H1 (cell line): ENCODE measurements around the gene GCH1. TPM values are rescaled to one million over a fixed set of nuclear protein-coding genes. Genes with fewer than 3 reads are reported as not detected.
"Not testable (repeated sequence)": the region's sequence is repeated elsewhere in the genome, so short reads cannot be mapped to it uniquely, and the experiment has no call there.

Experiments used
- CTCF ChIA-PET: fragments of 300-600 bp; sonication (Branson Sonifier 250); formaldehyde crosslinking; loops from one replicate; lab custom pipeline; 2021; ENCODE audit not compliant: partially characterized antibody; lab: Charles Lee
- POLR2A ChIA-PET: fragments of 300-600 bp; sonication (Branson Sonifier 250); formaldehyde crosslinking; loops from one replicate; lab custom pipeline; 2021; ENCODE audit warnings: inconsistent platforms; ENCODE audit not compliant: partially characterized antibody; lab: Charles Lee
- DNase-seq, 2 experiments: peaks; one replicate each; pipeline versions ENCODE4 v3.0.0 to v3.0.0-alpha.2; 2010 to 2022; ENCODE audit warnings: low spot score in 2 of 2, low read depth in 1 of 2, mixed read lengths in 1 of 2
- FAIRE-seq: peaks from 2 replicates; lab custom pipeline; 2011; peaks lifted over from hg19 to GRCh38; lab: Jason Lieb, UNC
- H2AFZ ChIP-seq: 2 replicates; pipeline ENCODE4 v1.8.1; 2012; ENCODE audit warnings: low read length, inconsistent platforms
- H2AK5ac ChIP-seq: 2 replicates; pipeline ENCODE4 v1.6.1; 2013; ENCODE audit warnings: low read depth, low read length
- H2BK120ac ChIP-seq: replicated peaks from 2 replicates; pipeline ENCODE3; 2013; ENCODE audit warnings: low read depth, low read length, inconsistent platforms
- H2BK12ac ChIP-seq: 2 replicates; pipeline ENCODE4 v1.6.1; 2013; ENCODE audit warnings: low read depth, low read length
- H2BK15ac ChIP-seq: 2 replicates; pipeline ENCODE4 v1.6.1; 2013; ENCODE audit warnings: low read length
- H2BK20ac ChIP-seq: 2 replicates; pipeline ENCODE4 v1.6.1; 2013; ENCODE audit warnings: low read length
- H2BK5ac ChIP-seq: 2 replicates; pipeline ENCODE4 v1.6.1; 2013; ENCODE audit warnings: low read depth, low read length
- H3K14ac ChIP-seq: 2 replicates; pipeline ENCODE4 v1.6.1; 2013; ENCODE audit warnings: inconsistent platforms; ENCODE audit not compliant: insufficient read length
- H3K18ac ChIP-seq: 2 replicates; pipeline ENCODE4 v1.6.1; 2013; ENCODE audit warnings: low read length; ENCODE audit errors: extremely low read depth
- H3K23ac ChIP-seq: 2 replicates; pipeline ENCODE4 v1.6.1; 2013; ENCODE audit warnings: inconsistent platforms; ENCODE audit not compliant: insufficient read length
- H3K23me2 ChIP-seq: 2 replicates; pipeline ENCODE4 v1.6.1; 2013; ENCODE audit warnings: low read depth, low read length
- H3K27ac ChIP-seq: 2 replicates; pipeline ENCODE4 v1.6.1; 2011; ENCODE audit warnings: low read depth, low read length, inconsistent platforms
- H3K27me3 ChIP-seq, 4 experiments: replicated peaks in 1 of 4; 1 replicate in 1 of 4; 2 replicates in 3 of 4; pipeline versions ENCODE4 v1.6.1 to v1.8.1; 2011 to 2013; ENCODE audit warnings: low read length in 3 of 4, mild to moderate bottlenecking in 3 of 4, inconsistent platforms in 2 of 4, mixed read lengths in 2 of 4, moderate library complexity in 1 of 4; ENCODE audit not compliant: control insufficient read depth in 3 of 4, insufficient read depth in 3 of 4; ENCODE audit errors: extremely low read depth in 1 of 4
- H3K36me3 ChIP-seq, 4 experiments: 2 replicates each; pipeline versions ENCODE4 v1.6.1 to v1.8.1; 2011 to 2013; ENCODE audit warnings: mild to moderate bottlenecking in 4 of 4, low read length in 3 of 4, moderate library complexity in 2 of 4, control low read depth in 1 of 4, inconsistent platforms in 1 of 4; ENCODE audit not compliant: insufficient read depth in 4 of 4, control insufficient read depth in 2 of 4
- H3K4ac ChIP-seq: replicated peaks from 2 replicates; pipeline ENCODE3; 2013; ENCODE audit warnings: low read length, low read depth, mixed read lengths, inconsistent platforms; ENCODE audit not compliant: insufficient read length
- H3K4me1 ChIP-seq, 4 experiments: replicated peaks in 1 of 4; 1 replicate in 1 of 4; 2 replicates in 3 of 4; pipeline versions ENCODE4 v1.6.1 to v1.8.1; 2011 to 2013; ENCODE audit warnings: low read length in 3 of 4, inconsistent platforms in 2 of 4, mixed read lengths in 1 of 4; ENCODE audit not compliant: insufficient read depth in 4 of 4, control insufficient read depth in 3 of 4
- H3K4me2 ChIP-seq, 2 experiments: 2 replicates each; pipeline versions ENCODE4 v1.6.1 to v1.8.1; 2011 to 2013; ENCODE audit warnings: low read depth in 2 of 2, low read length in 2 of 2, control low read depth in 1 of 2, inconsistent platforms in 1 of 2, mild to moderate bottlenecking in 1 of 2; ENCODE audit not compliant: insufficient read depth in 1 of 2
- H3K4me3 ChIP-seq, 4 experiments: fragments of 200-600, 300-600 bp in 1 of 4; sonication (generic), shearing (Covaris generic), sonication (Bioruptor Twin) in 1 of 4; 2 replicates each; pipeline versions ENCODE4 v1.5.1 to v1.8.1; 2011 to 2016; ENCODE audit warnings: low read length in 4 of 4, low read depth in 3 of 4, control low read depth in 2 of 4, inconsistent platforms in 2 of 4, mild to moderate bottlenecking in 2 of 4, mixed read lengths in 1 of 4, moderate library complexity in 1 of 4; ENCODE audit not compliant: insufficient read depth in 2 of 4; ENCODE audit errors: extremely low read depth in 1 of 4
- H3K56ac ChIP-seq: replicated peaks from 2 replicates; pipeline ENCODE3; 2013; ENCODE audit warnings: low read depth, mild to moderate bottlenecking, mixed read lengths, low read length, inconsistent platforms; ENCODE audit not compliant: insufficient read length
- H3K79me1 ChIP-seq: 2 replicates; pipeline ENCODE4 v1.6.1; 2013; ENCODE audit warnings: low read depth, low read length, control low read depth
- H3K79me2 ChIP-seq, 2 experiments: 2 replicates each; pipeline versions ENCODE4 v1.6.1 to v1.8.1; 2012 to 2013; ENCODE audit warnings: low read length in 2 of 2, mild to moderate bottlenecking in 2 of 2, inconsistent platforms in 1 of 2; ENCODE audit not compliant: insufficient read depth in 2 of 2, control insufficient read depth in 1 of 2
- H3K9ac ChIP-seq, 4 experiments: replicated peaks in 1 of 4; 1 replicate in 1 of 4; 2 replicates in 3 of 4; pipeline versions ENCODE4 v1.6.1 to v1.8.1; 2011 to 2013; ENCODE audit warnings: low read depth in 3 of 4, low read length in 3 of 4, control low read depth in 2 of 4, mild to moderate bottlenecking in 2 of 4, moderate library complexity in 2 of 4, inconsistent platforms in 1 of 4; ENCODE audit errors: extremely low read depth in 1 of 4
- H3K9me3 ChIP-seq, 2 experiments: 2 replicates each; pipeline versions ENCODE4 v1.6.1 to v1.8.1; 2012 to 2013; ENCODE audit warnings: mild to moderate bottlenecking in 2 of 2, moderate library complexity in 2 of 2, control low read depth in 1 of 2, inconsistent platforms in 1 of 2, low read depth in 1 of 2, low read length in 1 of 2, mixed read lengths in 1 of 2; ENCODE audit not compliant: insufficient read depth in 2 of 2
- H4K20me1 ChIP-seq, 2 experiments: replicated peaks in 1 of 2; 2 replicates each; pipeline versions ENCODE3 to v1.8.1; 2011 to 2013; ENCODE audit warnings: inconsistent platforms in 2 of 2, low read length in 2 of 2, mild to moderate bottlenecking in 1 of 2; ENCODE audit not compliant: insufficient read depth in 2 of 2, control insufficient read depth in 1 of 2
- H4K5ac ChIP-seq: 2 replicates; pipeline ENCODE4 v1.6.1; 2013; ENCODE audit warnings: low read length, low read depth, mixed read lengths, inconsistent platforms; ENCODE audit not compliant: insufficient read length
- H4K8ac ChIP-seq: 2 replicates; pipeline ENCODE4 v1.8.0; 2013; ENCODE audit warnings: mild to moderate bottlenecking, moderate library complexity, low read length, inconsistent platforms; ENCODE audit not compliant: insufficient read depth; ENCODE audit errors: extremely low read depth
- H4K91ac ChIP-seq: replicated peaks from 2 replicates; pipeline ENCODE3; 2013; ENCODE audit warnings: low read length, mixed read lengths, inconsistent platforms; ENCODE audit not compliant: insufficient read length
- WGBS, 2 experiments: shearing (Covaris generic) in 1 of 2; methylation state at CpG; one replicate each; pipeline versions ENCODE4 v1.1.6 to v1.1.7; 2013 to 2015; ENCODE audit warnings: low lambda C conversion rate in 2 of 2, mixed read lengths in 2 of 2, inconsistent platforms in 1 of 2, low coverage in 1 of 2, missing lambda C conversion rate in 1 of 2; ENCODE audit not compliant: insufficient replicate concordance in 2 of 2, insufficient coverage in 1 of 2, insufficient read length in 1 of 2; ENCODE audit errors: extremely low coverage in 1 of 2, missing lambda C conversion rate in 1 of 2; 5-methylcytosine and 5-hydroxymethylcytosine counted together
- polyA plus RNA-seq, 7 experiments: library from polyadenylated mRNA; depleted of rRNA in 3 of 7; stranded (reverse) in 5 of 7; unstranded in 2 of 7; fragments of >200 nt in 5 of 7; fragments of 200-250 nt in 2 of 7; gene quantifications; 1 replicate in 5 of 7; 2 replicates in 1 of 7; 4 replicates in 1 of 7; pipeline versions ENCODE4 v1.2.1 to v1.2.3, GENCODE V29; 2011 to 2013; ENCODE audit warnings: missing spikeins in 2 of 7, mixed read lengths in 2 of 7
- total RNA-seq: library from RNA; stranded (reverse); fragmentation: NEBNext Ultra II Directional; extraction: Animal tissue kit (Norgen Biotek cat#: 25700); gene quantifications from 2 replicates; pipeline ENCODE4 v1.2.1, GENCODE V29; 2021

The GCH1 gene
- total and polyA plus RNA-seq, 2 of the 8 experiments (the other 6 are each of a cell fraction or from before 2014, with no cell fraction given) = 7.3 to 7.9 TPM

DNA sequence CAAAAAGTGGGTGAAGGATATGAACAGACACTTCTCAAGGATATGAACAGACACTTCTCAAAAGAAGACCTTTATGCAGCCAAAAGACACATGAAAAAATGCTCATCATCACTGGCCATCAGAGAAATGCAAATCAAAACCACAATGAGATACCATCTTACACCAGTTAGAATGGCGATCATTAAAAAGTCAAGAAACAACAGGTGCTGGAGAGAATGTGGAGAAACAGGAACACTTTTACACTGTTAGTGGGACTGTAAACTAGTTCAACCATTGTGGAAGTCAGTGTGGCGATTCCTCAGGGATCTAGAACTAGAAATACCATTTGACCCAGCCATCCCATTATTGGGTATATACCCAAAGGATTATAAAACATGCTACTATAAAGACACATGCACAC, 27.0 kb downstream of the GCH1 start:
- H3K9me3 ChIP-seq, H3K79me1 ChIP-seq, H2BK20ac ChIP-seq, DNase-seq, H3K4me1 ChIP-seq, H3K18ac ChIP-seq, H2BK5ac ChIP-seq, H4K8ac ChIP-seq, H3K4me3 ChIP-seq, H2AFZ ChIP-seq, H3K23ac ChIP-seq, H3K14ac ChIP-seq, H3K9ac ChIP-seq, FAIRE-seq, H3K4me2 ChIP-seq, H4K91ac ChIP-seq, H3K27ac ChIP-seq, H2BK15ac ChIP-seq, H3K36me3 ChIP-seq, H3K56ac ChIP-seq, H3K27me3 ChIP-seq, POLR2A ChIA-PET, H4K5ac ChIP-seq, H3K23me2 ChIP-seq, H2BK120ac ChIP-seq, H3K79me2 ChIP-seq, H3K4ac ChIP-seq, H4K20me1 ChIP-seq, H2AK5ac ChIP-seq, H2BK12ac ChIP-seq: not testable (repeated sequence)
- WGBS, 2 experiments = 100% methylated on average over 2 of the region's 2 CpGs; no CpG with 5 or more reads in 1 of the 2 experiments
- CTCF ChIA-PET = interaction anchor here (0.6 kb wide), 1 partner anchor 9 kb away, joined by 4 read pairs; no protein-coding TSS in a partner anchor
